UCSD-AML1 (cell line): Measurements from ENCODE around the gene PHF14.

ENCODE experiments used
- DNase-seq: peaks from one replicate; lab custom pipeline; 2025; ENCODE audit not compliant: unreplicated experiment; lab: John Stamatoyannopoulos, UW

PHF14 gene

DNA sequence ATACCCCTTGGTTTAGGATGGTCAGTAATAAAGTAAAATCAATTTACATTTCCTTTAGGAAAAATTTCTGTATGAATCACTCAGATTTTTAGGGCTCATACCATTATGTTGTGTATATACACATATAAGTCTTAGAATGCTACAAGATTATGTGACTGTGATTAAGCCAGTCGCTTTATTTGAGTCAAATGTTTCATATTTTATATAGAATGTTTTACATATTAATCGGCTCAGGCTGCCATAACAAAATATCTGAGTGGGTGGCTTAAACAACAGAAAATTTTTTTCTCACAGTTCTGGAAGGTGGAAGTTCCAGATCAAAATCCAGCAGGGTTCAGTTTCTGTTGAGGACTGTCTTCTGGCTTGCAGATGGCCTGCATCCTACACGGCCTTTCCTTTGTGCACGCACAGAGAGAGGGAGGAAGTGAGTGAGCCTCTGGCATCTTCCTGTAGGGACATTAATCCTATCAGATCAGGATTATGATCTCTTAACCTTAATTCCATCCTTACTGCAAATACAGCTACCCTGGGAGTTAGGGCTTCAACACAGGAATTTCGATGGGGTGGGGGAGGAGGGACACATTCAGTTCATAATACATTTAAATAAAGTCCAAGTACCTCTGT, 198.0 kb downstream of the PHF14 start:
- DNase-seq, result no peak

GRCh38 chr7:11172835-11173234, 199.2 kb downstream of the PHF14 start:
- no peak for DNase-seq

DNA sequence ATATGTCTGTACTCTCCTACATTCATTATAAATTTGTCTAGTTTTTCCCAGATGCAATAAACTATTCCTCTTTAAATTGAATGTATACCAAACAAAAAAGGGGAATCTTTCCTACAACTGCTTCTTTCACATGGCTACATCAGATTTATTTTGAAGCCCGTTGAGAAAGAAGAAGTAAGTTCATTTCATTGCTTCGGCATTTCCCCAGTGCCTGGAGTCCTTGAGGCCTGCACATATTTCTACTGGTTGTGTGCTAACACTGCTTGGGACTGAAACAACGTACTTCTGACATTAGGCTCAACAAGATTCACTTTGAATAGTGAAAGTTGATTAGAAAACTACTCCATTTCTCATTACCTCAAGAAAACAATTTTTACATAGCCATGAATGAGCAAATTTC, 201.7 kb downstream of the PHF14 start:
- no peak for DNase-seq

- DNase-seq, result no peak
Measured at GRCh38 chr7:11175887-11176286, 202.2 kb downstream of the PHF14 start.

GRCh38 chr7:11176985-11177555, 203.4 kb downstream of the PHF14 start:
- no peak for DNase-seq

GRCh38 chr7:11177793-11178192, 204.1 kb downstream of the PHF14 start:
- no peak for DNase-seq

DNA sequence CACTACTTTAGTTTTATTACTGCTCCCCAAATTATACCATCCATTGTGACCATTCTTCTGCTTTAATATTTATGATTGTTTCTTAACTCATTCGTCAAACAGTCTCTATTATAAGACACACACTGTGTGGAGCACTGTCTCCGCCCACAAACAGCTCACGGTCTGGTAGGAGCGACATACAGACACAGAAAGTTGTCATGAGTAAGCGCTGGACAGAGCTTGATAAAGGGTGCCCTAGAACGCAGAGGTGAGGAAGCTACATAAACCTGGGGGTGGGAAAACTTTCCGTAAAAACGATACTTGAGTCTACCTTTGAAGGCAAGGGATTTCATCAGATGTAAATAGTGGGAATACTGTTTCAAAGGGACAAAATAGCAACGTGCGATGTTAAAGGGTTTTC, 207.9 kb downstream of the PHF14 start:
- no peak for DNase-seq

DNA sequence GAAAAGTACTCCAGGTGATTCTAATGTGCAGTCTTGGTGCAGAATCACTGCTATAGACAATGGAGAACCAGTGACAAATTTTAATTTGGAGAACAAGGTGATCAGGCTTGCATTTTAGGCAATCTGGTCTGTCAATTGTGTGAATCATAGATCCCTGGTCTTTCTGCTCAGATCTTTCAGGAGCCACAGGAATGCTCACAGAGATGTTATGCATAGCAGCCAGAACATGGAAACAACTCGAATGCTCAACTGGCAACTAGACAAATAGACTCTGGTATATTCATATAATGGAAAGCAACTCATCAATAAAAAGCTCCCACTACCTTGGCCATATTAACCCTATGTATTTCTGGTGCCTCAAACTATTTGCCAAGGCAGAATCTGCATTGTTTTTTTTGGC, 209.1 kb downstream of the PHF14 start:
- DNase-seq, result no peak

- DNase-seq, result no peak
Measured at GRCh38 chr7:11185179-11185815, 211.6 kb downstream of the PHF14 start.

- no peak for DNase-seq
Measured at GRCh38 chr7:11188529-11189310, 215.0 kb downstream of the PHF14 start.

- DNase-seq, result no peak
Measured at GRCh38 chr7:11191081-11191480, 217.4 kb downstream of the PHF14 start.

GRCh38 chr7:11191574-11192220, 218.0 kb downstream of the PHF14 start:
- DNase-seq, result no peak

- no peak for DNase-seq
Measured at GRCh38 chr7:11192506-11192905, 218.8 kb downstream of the PHF14 start.

DNA sequence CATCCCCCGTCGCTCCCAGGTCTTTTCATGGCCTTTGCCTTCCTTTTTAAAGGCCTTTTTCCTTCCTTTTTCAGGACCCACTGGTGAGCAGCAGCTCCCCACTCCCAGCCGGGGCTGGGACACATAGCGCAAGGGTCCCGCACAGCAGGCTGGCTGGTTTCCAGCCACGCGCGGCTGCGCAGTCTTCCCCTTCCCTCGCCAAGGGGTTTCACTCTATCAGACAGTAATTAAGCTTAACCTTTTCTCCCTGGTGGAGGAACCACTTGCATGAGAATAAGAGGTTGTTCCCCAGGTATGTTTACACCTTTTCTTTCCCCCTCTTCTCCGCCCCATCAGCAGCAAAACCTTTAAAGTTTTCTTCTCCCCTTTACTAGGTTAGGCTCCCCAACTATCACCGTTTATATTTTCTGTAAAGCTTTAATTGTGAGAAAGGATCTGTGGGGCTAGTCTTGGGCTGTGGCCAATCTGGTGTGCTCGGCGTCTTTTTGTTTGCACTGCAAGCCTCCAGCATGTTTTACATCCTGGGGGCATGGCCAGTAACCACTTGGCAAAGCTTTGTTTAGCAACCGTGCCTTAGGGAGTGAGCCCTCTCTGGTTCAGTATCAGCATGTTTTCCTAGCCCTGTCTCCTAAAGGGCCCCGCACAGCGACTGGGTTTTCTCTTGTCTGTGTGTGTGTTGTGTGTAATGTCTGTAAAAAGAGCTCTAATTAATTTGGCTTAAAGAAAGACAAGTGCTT, 219.6 kb downstream of the PHF14 start:
- DNase-seq, result no peak

DNA sequence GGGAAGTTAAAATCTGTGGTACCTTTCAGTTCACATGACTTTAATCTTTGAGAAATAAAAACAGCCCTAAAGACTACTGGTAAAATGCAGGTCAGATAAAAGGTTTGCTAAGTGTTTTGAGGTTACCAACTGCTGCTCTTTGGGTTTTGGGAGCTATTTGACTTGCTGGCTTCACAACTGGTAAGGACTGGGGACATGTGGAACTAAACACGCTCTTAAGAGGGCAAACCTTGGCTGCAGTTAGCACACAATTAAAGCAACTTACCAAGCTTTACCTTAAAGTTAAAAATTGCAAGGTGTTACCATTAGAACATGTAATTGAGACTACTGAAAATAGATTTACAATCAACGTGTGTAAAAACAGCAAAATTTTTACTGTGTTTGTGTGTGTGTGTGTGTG, 220.2 kb downstream of the PHF14 start:
- DNase-seq, result no peak

- no peak for DNase-seq
Measured at GRCh38 chr7:11194492-11194891, 220.8 kb downstream of the PHF14 start.

GRCh38 chr7:11195502-11195901, 221.8 kb downstream of the PHF14 start:
- no peak for DNase-seq

DNA sequence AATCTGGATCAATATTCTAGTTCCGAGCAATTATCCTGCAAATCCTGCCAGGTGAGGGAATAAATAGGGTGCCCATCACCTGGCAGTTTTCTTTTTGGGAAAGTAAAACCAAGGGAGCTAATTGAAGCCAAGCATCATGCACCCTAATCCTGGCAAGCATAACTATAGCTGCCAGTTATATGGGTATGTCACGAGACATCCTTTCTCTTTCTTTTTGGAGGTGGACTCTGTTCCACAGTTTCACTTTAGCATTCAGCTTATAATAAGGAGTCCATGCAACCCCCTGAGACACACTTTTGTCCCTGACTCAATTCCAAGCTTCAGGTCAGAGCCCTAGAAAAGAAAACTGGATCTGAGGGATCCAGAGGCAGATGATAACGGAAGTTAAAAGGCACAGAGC, 222.5 kb downstream of the PHF14 start:
- no peak for DNase-seq

DNA sequence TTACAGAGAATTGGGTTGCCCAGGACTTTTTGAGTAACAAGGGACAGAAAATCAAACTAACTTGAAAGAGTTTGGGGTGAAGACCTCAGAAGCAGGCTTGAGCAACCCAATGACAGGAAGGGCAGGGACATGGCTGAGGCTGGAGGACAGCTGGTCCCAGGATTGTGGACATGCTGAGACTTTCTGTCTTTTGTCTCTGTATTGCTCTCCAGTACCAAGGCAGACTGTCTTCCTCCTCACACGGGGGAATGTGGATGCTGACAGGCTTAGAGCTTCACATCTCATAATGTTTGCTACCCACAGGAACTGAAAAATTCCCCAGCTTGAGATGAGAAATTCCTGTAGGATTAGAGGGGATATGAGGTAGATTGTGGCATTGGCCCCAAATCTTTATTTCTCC, 229.6 kb downstream of the PHF14 start:
- no peak for DNase-seq

DNA sequence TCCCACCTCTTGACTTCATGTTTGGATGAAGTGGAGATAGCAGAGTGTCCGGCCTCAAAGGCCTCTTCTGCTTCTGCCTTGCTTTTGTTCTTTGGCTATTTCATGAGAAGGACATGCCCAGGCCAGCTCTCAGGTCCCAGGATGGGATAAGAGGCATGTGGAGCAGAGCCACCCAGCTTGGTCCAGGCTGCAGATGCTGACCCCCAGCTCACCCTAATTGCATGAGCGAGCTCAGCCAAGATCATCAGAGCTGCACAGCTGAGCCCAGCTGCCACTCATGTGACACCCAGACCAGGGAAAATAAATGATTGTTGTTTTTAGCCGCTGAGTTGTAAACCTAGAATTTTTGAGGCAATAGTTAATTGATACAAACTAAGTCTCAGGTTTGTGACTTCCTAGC, 230.0 kb downstream of the PHF14 start:
- no peak for DNase-seq
